H1 (cell line): ENCODE measurements around the gene APOL1. TPM values are rescaled to one million over a fixed set of nuclear protein-coding genes. Genes with fewer than 3 reads are reported as not detected.

Source experiments
- CHD2 ChIP-seq: IDR thresholded peaks from 2 replicates; pipeline ENCODE4 v1.6.1; 2012; ENCODE audit warnings: low read length, improper control_type of control experiment
- CTBP2 ChIP-seq: IDR thresholded peaks from 2 replicates; pipeline ENCODE4 v1.7.0; 2011; ENCODE audit warnings: borderline replicate concordance, mild to moderate bottlenecking, moderate library complexity, mixed read lengths, low read length; ENCODE audit not compliant: insufficient read depth, insufficient read length
- NANOG ChIP-seq: IDR thresholded peaks from 2 replicates; pipeline ENCODE4 v1.6.1; 2011; ENCODE audit warnings: low read length, low read depth, mild to moderate bottlenecking, inconsistent platforms; ENCODE audit not compliant: insufficient read depth, poor library complexity, severe bottlenecking
- SP2 ChIP-seq: IDR thresholded peaks from 2 replicates; pipeline ENCODE4 v1.6.1; 2012; ENCODE audit warnings: mild to moderate bottlenecking, low read length, inconsistent platforms
- SRF ChIP-seq: IDR thresholded peaks from 2 replicates; pipeline ENCODE4 v1.6.1; 2011; ENCODE audit warnings: mild to moderate bottlenecking, low read depth, low read length, moderate library complexity
- polyA plus RNA-seq, 7 experiments: library from polyadenylated mRNA; depleted of rRNA in 3 of 7; stranded (reverse) in 5 of 7; unstranded in 2 of 7; fragments of >200 nt in 5 of 7; fragments of 200-250 nt in 2 of 7; gene quantifications; 1 replicate in 5 of 7; 2 replicates in 1 of 7; 4 replicates in 1 of 7; pipeline versions ENCODE4 v1.2.1 to v1.2.3, GENCODE V29; 2011 to 2013; ENCODE audit warnings: missing spikeins in 2 of 7, mixed read lengths in 2 of 7
- total RNA-seq: library from RNA; stranded (reverse); fragmentation: NEBNext Ultra II Directional; extraction: Animal tissue kit (Norgen Biotek cat#: 25700); gene quantifications from 2 replicates; pipeline ENCODE4 v1.2.1, GENCODE V29; 2021
- TF ChIP-seq, protein P1 (sequence below): fragments of 300-600 bp; sonication (generic); IDR thresholded peaks from 2 replicates; pipeline ENCODE4 v1.7.1; 2012; ENCODE audit warnings: low read length, moderate library complexity, mild to moderate bottlenecking, inconsistent platforms; ENCODE audit not compliant: insufficient replicate concordance

The APOL1 gene
- total and polyA plus RNA-seq, 2 of the 8 experiments (the other 6 are each of a cell fraction or from before 2014, with no cell fraction given): not detected

DNA sequence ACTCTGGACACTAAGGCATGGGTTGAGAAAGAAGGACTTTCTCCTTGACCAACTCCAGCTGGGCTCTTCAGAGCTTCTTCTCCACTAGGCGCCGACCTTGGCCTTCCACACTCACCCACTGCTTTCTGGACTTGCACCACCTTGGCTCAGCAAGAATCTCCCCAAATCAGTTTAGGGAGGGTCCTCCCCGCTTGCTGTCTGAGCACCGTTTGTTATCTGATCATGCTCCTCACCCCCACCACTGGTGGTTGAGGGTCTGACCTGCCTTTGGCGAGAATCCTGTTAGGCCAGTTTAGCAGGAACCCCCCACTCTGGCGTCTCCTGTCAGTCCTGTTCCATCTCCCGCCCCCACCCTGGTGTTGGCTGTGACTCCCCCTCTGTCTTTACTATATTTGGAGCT is 24.0 kb upstream of the APOL1 start (continued):
- TF ChIP-seq, protein P1, sequence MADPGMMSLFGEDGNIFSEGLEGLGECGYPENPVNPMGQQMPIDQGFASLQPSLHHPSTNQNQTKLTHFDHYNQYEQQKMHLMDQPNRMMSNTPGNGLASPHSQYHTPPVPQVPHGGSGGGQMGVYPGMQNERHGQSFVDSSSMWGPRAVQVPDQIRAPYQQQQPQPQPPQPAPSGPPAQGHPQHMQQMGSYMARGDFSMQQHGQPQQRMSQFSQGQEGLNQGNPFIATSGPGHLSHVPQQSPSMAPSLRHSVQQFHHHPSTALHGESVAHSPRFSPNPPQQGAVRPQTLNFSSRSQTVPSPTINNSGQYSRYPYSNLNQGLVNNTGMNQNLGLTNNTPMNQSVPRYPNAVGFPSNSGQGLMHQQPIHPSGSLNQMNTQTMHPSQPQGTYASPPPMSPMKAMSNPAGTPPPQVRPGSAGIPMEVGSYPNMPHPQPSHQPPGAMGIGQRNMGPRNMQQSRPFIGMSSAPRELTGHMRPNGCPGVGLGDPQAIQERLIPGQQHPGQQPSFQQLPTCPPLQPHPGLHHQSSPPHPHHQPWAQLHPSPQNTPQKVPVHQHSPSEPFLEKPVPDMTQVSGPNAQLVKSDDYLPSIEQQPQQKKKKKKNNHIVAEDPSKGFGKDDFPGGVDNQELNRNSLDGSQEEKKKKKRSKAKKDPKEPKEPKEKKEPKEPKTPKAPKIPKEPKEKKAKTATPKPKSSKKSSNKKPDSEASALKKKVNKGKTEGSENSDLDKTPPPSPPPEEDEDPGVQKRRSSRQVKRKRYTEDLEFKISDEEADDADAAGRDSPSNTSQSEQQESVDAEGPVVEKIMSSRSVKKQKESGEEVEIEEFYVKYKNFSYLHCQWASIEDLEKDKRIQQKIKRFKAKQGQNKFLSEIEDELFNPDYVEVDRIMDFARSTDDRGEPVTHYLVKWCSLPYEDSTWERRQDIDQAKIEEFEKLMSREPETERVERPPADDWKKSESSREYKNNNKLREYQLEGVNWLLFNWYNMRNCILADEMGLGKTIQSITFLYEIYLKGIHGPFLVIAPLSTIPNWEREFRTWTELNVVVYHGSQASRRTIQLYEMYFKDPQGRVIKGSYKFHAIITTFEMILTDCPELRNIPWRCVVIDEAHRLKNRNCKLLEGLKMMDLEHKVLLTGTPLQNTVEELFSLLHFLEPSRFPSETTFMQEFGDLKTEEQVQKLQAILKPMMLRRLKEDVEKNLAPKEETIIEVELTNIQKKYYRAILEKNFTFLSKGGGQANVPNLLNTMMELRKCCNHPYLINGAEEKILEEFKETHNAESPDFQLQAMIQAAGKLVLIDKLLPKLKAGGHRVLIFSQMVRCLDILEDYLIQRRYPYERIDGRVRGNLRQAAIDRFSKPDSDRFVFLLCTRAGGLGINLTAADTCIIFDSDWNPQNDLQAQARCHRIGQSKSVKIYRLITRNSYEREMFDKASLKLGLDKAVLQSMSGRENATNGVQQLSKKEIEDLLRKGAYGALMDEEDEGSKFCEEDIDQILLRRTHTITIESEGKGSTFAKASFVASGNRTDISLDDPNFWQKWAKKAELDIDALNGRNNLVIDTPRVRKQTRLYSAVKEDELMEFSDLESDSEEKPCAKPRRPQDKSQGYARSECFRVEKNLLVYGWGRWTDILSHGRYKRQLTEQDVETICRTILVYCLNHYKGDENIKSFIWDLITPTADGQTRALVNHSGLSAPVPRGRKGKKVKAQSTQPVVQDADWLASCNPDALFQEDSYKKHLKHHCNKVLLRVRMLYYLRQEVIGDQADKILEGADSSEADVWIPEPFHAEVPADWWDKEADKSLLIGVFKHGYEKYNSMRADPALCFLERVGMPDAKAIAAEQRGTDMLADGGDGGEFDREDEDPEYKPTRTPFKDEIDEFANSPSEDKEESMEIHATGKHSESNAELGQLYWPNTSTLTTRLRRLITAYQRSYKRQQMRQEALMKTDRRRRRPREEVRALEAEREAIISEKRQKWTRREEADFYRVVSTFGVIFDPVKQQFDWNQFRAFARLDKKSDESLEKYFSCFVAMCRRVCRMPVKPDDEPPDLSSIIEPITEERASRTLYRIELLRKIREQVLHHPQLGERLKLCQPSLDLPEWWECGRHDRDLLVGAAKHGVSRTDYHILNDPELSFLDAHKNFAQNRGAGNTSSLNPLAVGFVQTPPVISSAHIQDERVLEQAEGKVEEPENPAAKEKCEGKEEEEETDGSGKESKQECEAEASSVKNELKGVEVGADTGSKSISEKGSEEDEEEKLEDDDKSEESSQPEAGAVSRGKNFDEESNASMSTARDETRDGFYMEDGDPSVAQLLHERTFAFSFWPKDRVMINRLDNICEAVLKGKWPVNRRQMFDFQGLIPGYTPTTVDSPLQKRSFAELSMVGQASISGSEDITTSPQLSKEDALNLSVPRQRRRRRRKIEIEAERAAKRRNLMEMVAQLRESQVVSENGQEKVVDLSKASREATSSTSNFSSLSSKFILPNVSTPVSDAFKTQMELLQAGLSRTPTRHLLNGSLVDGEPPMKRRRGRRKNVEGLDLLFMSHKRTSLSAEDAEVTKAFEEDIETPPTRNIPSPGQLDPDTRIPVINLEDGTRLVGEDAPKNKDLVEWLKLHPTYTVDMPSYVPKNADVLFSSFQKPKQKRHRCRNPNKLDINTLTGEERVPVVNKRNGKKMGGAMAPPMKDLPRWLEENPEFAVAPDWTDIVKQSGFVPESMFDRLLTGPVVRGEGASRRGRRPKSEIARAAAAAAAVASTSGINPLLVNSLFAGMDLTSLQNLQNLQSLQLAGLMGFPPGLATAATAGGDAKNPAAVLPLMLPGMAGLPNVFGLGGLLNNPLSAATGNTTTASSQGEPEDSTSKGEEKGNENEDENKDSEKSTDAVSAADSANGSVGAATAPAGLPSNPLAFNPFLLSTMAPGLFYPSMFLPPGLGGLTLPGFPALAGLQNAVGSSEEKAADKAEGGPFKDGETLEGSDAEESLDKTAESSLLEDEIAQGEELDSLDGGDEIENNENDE: no peak
- TF ChIP-seq CTBP2 (no peak), CHD2 (no peak), SRF (no peak), NANOG (no peak), SP2 (no peak)
- TF ChIP-seq, all 59 proteins: peak for 0
